GM18867 (cell line): ENCODE data around the gene SLC27A4.
"Not testable (repeated sequence)": the region's sequence is repeated elsewhere in the genome, so short reads cannot be mapped to it uniquely, and the experiment has no call there.

Source experiments
- ATAC-seq: cut with Tn5 transposase; IDR thresholded peaks from one replicate; pipeline ENCODE4 v1.9.1; 2021; ENCODE audit warnings: mild to moderate bottlenecking, moderate library complexity; ENCODE audit not compliant: unreplicated experiment

SLC27A4 gene

GRCh38 chr9:128323791-128324190 is 16.5 kb upstream of the SLC27A4 start:
- ATAC-seq = no peak

GRCh38 chr9:128324401-128324800 is 15.9 kb upstream of the SLC27A4 start:
- ATAC-seq = no peak

GRCh38 chr9:128325629-128326028 is 14.7 kb upstream of the SLC27A4 start:
- no peak for ATAC-seq

- no peak for ATAC-seq
These were observed 6.9 kb upstream of the SLC27A4 start for GRCh38 chr9:128333451-128333869.

- no peak for ATAC-seq
These were observed 5.2 kb upstream of the SLC27A4 start for GRCh38 chr9:128335161-128335560.

GRCh38 chr9:128335914-128336313 is 4.4 kb upstream of the SLC27A4 start:
- ATAC-seq = no peak

GRCh38 chr9:128337936-128338335 is 2.4 kb upstream of the SLC27A4 start:
- no peak for ATAC-seq

- ATAC-seq = not testable (repeated sequence)
These were observed 1.3 kb upstream of the SLC27A4 start for GRCh38 chr9:128338852-128339614.

- peak; percentile 9 for ATAC-seq
These were observed 536 bp downstream of the SLC27A4 start for GRCh38 chr9:128340691-128341434.

- ATAC-seq = peak; percentile 35
These were observed 1.1 kb downstream of the SLC27A4 start for GRCh38 chr9:128341435-128341849.

GRCh38 chr9:128342971-128343680 is 2.8 kb downstream of the SLC27A4 start:
- ATAC-seq = no peak

- no peak for ATAC-seq
These were observed 3.5 kb downstream of the SLC27A4 start for GRCh38 chr9:128343855-128344254.

GRCh38 chr9:128344931-128345605 is 4.7 kb downstream of the SLC27A4 start:
- ATAC-seq = no peak

- ATAC-seq = no peak
These were observed 8.8 kb downstream of the SLC27A4 start for GRCh38 chr9:128349125-128349524.

GRCh38 chr9:128349772-128350171 is 9.4 kb downstream of the SLC27A4 start:
- ATAC-seq = no peak

- no peak for ATAC-seq
These were observed 15.1 kb downstream of the SLC27A4 start for GRCh38 chr9:128355451-128355850.

GRCh38 chr9:128358090-128358489 is 17.8 kb downstream of the SLC27A4 start:
- no peak for ATAC-seq

GRCh38 chr9:128358861-128359260 is 18.5 kb downstream of the SLC27A4 start:
- no peak for ATAC-seq

- ATAC-seq = no peak
These were observed 20.5 kb downstream of the SLC27A4 start for GRCh38 chr9:128360826-128361225.

GRCh38 chr9:128361296-128361985 is 21.1 kb downstream of the SLC27A4 start:
- ATAC-seq = no peak
